Endothelial cell of umbilical vein (primary cell): ENCODE results near the gene ABI3BP. TPM values are rescaled to one million over a fixed set of nuclear protein-coding genes. Genes with fewer than 3 reads are reported as not detected.

Source experiments
- BruUV-seq: library from RNA; stranded (reverse); fragments of 400-500 nt; replicated peaks from 2 replicates; lab custom pipeline; 2021; lab: Mats Ljungman, UMichigan
- CTCF ChIA-PET: fragments of 300-600, 350-600 bp; sonication (Branson Sonifier 250); formaldehyde crosslinking; loops from one replicate; lab custom pipeline; 2021; ENCODE audit warnings: antibody characterized with exemption, inconsistent platforms; lab: Charles Lee
- POLR2A ChIA-PET: fragments of 300-600, 350-600 bp; sonication (Branson Sonifier 250); formaldehyde crosslinking; loops from one replicate; lab custom pipeline; 2021; ENCODE audit warnings: antibody characterized with exemption, inconsistent platforms; lab: Charles Lee
- DNase-seq: peaks from one replicate; pipeline ENCODE4 v3.0.0-alpha.2; 2011; ENCODE audit warnings: low read depth, low spot score
- FAIRE-seq: peaks from 2 replicates; lab custom pipeline; 2011; peaks lifted over from hg19 to GRCh38; lab: Jason Lieb, UNC
- H2AFZ ChIP-seq: 2 replicates; pipeline ENCODE4 v1.6.0; 2012; ENCODE audit warnings: low read depth, low read length, control low read depth, inconsistent platforms
- H3K27ac ChIP-seq: 2 replicates; pipeline ENCODE4 v1.5.1; 2011; ENCODE audit warnings: low read depth, mild to moderate bottlenecking, control low read depth, low read length, moderate library complexity; ENCODE audit not compliant: insufficient read depth
- H3K27me3 ChIP-seq, 2 experiments: 2 replicates each; pipeline versions ENCODE4 v1.6.0 to v1.6.1; 2011; ENCODE audit warnings: low read length in 2 of 2, mixed read lengths in 1 of 2; ENCODE audit not compliant: control insufficient read depth in 2 of 2, insufficient read depth in 2 of 2
- H3K36me3 ChIP-seq, 2 experiments: 2 replicates in 1 of 2; 3 replicates in 1 of 2; pipeline ENCODE4 v1.5.1; 2011; ENCODE audit warnings: low read length in 2 of 2, mild to moderate bottlenecking in 1 of 2, moderate library complexity in 1 of 2; ENCODE audit not compliant: control insufficient read depth in 2 of 2, insufficient read depth in 2 of 2; ENCODE audit errors: extremely low read depth in 1 of 2
- H3K4me1 ChIP-seq: 3 replicates; pipeline ENCODE4 v1.5.1; 2011; ENCODE audit warnings: mild to moderate bottlenecking, low read length; ENCODE audit not compliant: control insufficient read depth, insufficient read depth; ENCODE audit errors: extremely low read depth
- H3K4me2 ChIP-seq: 2 replicates; pipeline ENCODE4 v1.6.1; 2011; ENCODE audit warnings: low read length, control low read depth, mixed read lengths; ENCODE audit not compliant: insufficient read depth
- H3K4me3 ChIP-seq, 3 experiments: fragments of 200-600 bp in 1 of 3; sonication (generic), shearing (Covaris generic) in 1 of 3; replicated peaks in 1 of 3; 2 replicates each; pipeline ENCODE4 v1.5.1; 2011 to 2016; ENCODE audit warnings: control low read depth in 3 of 3, low read length in 3 of 3, mild to moderate bottlenecking in 2 of 3, inconsistent platforms in 1 of 3, low read depth in 1 of 3, moderate library complexity in 1 of 3; ENCODE audit not compliant: insufficient read depth in 1 of 3
- H3K79me2 ChIP-seq: 2 replicates; pipeline ENCODE4 v1.6.0; 2012; ENCODE audit warnings: low read length, inconsistent platforms; ENCODE audit not compliant: control insufficient read depth, insufficient read depth
- H3K9ac ChIP-seq: replicated peaks from 2 replicates; pipeline ENCODE3; 2011; ENCODE audit warnings: low read length, control low read depth; ENCODE audit not compliant: insufficient read depth; ENCODE audit errors: extremely low read depth
- H3K9me1 ChIP-seq: replicated peaks from 3 replicates; pipeline ENCODE4 v1.6.0; 2011; ENCODE audit warnings: mild to moderate bottlenecking, low read length; ENCODE audit not compliant: control insufficient read depth, insufficient read depth; ENCODE audit errors: extremely low read depth
- H3K9me3 ChIP-seq: replicated peaks from 2 replicates; pipeline ENCODE4 v1.5.1; 2012; ENCODE audit warnings: low read length, inconsistent platforms; ENCODE audit not compliant: control insufficient read depth, insufficient read depth
- H4K20me1 ChIP-seq: replicated peaks from 2 replicates; pipeline ENCODE3; 2011; ENCODE audit warnings: mild to moderate bottlenecking, low read length; ENCODE audit not compliant: control insufficient read depth, insufficient read depth; ENCODE audit errors: extremely low read depth
- EZH2 ChIP-seq: IDR thresholded peaks from 2 replicates; pipeline ENCODE4 v1.6.1; 2012; ENCODE audit warnings: borderline replicate concordance, low read depth, mild to moderate bottlenecking, moderate library complexity, low read length, inconsistent platforms; ENCODE audit not compliant: severe bottlenecking
- FOS ChIP-seq: IDR thresholded peaks from 2 replicates; pipeline ENCODE4 v1.6.1; 2011; ENCODE audit warnings: mild to moderate bottlenecking, low read length, moderate library complexity, borderline replicate concordance; ENCODE audit not compliant: insufficient read depth
- GATA2 ChIP-seq: IDR thresholded peaks from 2 replicates; pipeline ENCODE4 v1.7.0; 2011; ENCODE audit warnings: low read depth, mild to moderate bottlenecking, moderate library complexity, mixed read lengths, low read length; ENCODE audit not compliant: insufficient read length, insufficient read depth
- JUN ChIP-seq: IDR thresholded peaks from 2 replicates; pipeline ENCODE4 v1.6.1; 2011; ENCODE audit warnings: borderline replicate concordance, low read depth; ENCODE audit not compliant: insufficient read length, insufficient read depth
- MYC ChIP-seq: IDR thresholded peaks from one replicate; pipeline ENCODE4 v1.6.1; 2011; ENCODE audit warnings: mild to moderate bottlenecking, low read depth, low read length
- POLR2A ChIP-seq: IDR thresholded peaks from 2 replicates; pipeline ENCODE4 v1.6.1; 2012; ENCODE audit warnings: low read depth, mild to moderate bottlenecking, control low read depth, low read length
- POLR2AphosphoS5 ChIP-seq: IDR thresholded peaks from 2 replicates; pipeline ENCODE4 v1.6.1; 2012; ENCODE audit warnings: low read depth, mild to moderate bottlenecking, control low read depth, low read length, moderate library complexity; ENCODE audit not compliant: insufficient read depth
- dilution Hi-C: fragments of 300-500 bp; cut with MboI; formaldehyde crosslinking; loops from one replicate; pipeline ENCODE4 v1.15.0; 2019; ENCODE audit warnings: low sequenced_read_pairs; ENCODE audit not compliant: extremely low pct_ligation_motif_present
- intact Hi-C: fragments of 100-400 bp; cut with micrococcal nuclease; formaldehyde crosslinking; loops from one replicate; pipeline ENCODE4 v1.10.0; 2022
- polyA plus RNA-seq, 4 experiments: library from polyadenylated mRNA; depleted of rRNA in 3 of 4; stranded (reverse) in 3 of 4; unstranded in 1 of 4; fragments of >200 nt; gene quantifications; 2 replicates each; pipeline versions ENCODE4 v1.2.1 to v1.2.3, GENCODE V29; 2011 to 2012; ENCODE audit warnings: missing spikeins in 1 of 4
- total RNA-seq: library from RNA; stranded (reverse); gene quantifications from 2 replicates; pipeline ENCODE4 v1.2.3, GENCODE V29; 2021
- TF ChIP-seq, protein P1 (sequence below), 2 donors: IDR thresholded peaks; 1 replicate in 1 of 2; 2 replicates in 1 of 2; pipeline ENCODE4 v1.5.1; 2011; ENCODE audit warnings: low read length in 2 of 2, mild to moderate bottlenecking in 2 of 2, moderate library complexity in 2 of 2, control low read depth in 1 of 2, inconsistent platforms in 1 of 2, low read depth in 1 of 2; ENCODE audit not compliant: insufficient read depth in 1 of 2; ENCODE audit errors: extremely low read depth in 1 of 2
- TF ChIP-seq, protein P2 (sequence below): IDR thresholded peaks from 2 replicates; pipeline ENCODE4 v1.6.1; 2011; ENCODE audit not compliant: insufficient read depth, insufficient read length

The ABI3BP gene
- total and polyA plus RNA-seq, 2 donors (not counting 3 experiments of a cell fraction or from before 2014, with no cell fraction given) = 78.1 to 106 TPM

DNA sequence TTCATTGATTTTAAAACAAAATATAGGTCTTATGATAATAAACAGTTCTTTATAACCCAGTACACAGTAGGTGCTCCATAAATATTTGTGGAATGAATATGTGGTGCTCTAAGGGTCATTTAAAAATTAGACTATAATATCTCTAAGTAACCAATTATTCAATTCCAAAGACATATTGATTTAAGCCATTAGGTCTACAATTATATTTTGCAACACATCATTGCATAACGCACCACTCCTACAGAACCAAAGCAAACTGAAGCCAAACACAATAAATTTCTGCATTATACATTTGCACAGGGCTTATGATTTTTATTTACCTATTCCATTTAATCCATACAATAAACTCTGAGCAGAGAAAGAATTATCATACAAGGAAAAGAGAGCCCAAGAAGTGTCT is 104.3 kb downstream of the ABI3BP start:
- no peaks in the 10 kb centered on the region for H3K79me2 ChIP-seq
- CTCF ChIA-PET = no interaction called here
- BruUV-seq = no TSS peak
- POLR2A ChIA-PET = no interaction called here
- H3K4me3 ChIP-seq = no peak overlapping the region
- no peak overlapping the region for H3K27ac ChIP-seq
- no peaks in the 10 kb centered on the region for H3K9me1 ChIP-seq
- no peak overlapping the region for H3K9ac ChIP-seq
- H3K4me1 ChIP-seq = no peaks in the 10 kb centered on the region
- H4K20me1 ChIP-seq = no peaks in the 10 kb centered on the region
- no peaks in the 10 kb centered on the region for H3K9me3 ChIP-seq
- FAIRE-seq (no peak), DNase-seq (no peak)
- H3K36me3 ChIP-seq = no peaks in the 10 kb centered on the region
- TF ChIP-seq, protein P1, sequence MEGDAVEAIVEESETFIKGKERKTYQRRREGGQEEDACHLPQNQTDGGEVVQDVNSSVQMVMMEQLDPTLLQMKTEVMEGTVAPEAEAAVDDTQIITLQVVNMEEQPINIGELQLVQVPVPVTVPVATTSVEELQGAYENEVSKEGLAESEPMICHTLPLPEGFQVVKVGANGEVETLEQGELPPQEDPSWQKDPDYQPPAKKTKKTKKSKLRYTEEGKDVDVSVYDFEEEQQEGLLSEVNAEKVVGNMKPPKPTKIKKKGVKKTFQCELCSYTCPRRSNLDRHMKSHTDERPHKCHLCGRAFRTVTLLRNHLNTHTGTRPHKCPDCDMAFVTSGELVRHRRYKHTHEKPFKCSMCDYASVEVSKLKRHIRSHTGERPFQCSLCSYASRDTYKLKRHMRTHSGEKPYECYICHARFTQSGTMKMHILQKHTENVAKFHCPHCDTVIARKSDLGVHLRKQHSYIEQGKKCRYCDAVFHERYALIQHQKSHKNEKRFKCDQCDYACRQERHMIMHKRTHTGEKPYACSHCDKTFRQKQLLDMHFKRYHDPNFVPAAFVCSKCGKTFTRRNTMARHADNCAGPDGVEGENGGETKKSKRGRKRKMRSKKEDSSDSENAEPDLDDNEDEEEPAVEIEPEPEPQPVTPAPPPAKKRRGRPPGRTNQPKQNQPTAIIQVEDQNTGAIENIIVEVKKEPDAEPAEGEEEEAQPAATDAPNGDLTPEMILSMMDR (IDR thresholded peaks at IDR 0.05; ENCODE audit: extremely low read depth in 1 of 2, insufficient read depth in 1 of 2, low read depth in 1 of 2, low read length in 2 of 2) = no peak
- TF ChIP-seq, protein P2, sequence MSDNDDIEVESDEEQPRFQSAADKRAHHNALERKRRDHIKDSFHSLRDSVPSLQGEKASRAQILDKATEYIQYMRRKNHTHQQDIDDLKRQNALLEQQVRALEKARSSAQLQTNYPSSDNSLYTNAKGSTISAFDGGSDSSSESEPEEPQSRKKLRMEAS = no peak
- TF ChIP-seq EZH2 (no peak), FOS (no peak), JUN (no peak), GATA2 (no peak), POLR2A (no peak), MYC (no peak), POLR2AphosphoS5 (no peak)
- no peaks in the 10 kb centered on the region for H3K27me3 ChIP-seq
- intact Hi-C loops = no loop called here
- H3K4me2 ChIP-seq = no peak overlapping the region
- H2AFZ ChIP-seq = no peak overlapping the region
- dilution Hi-C loops = no loop called here
